LNCaP clone FGC (cell line): ENCODE data around the gene KCNC3.

Experiments used
- DNase-seq: peaks from one replicate; pipeline ENCODE4 v3.0.0-alpha.2; 2011; ENCODE audit warnings: low read depth
- H3K4me3 ChIP-seq: 2 replicates; pipeline ENCODE4 v1.5.1; 2011; ENCODE audit warnings: mild to moderate bottlenecking, low read depth, low read length, control low read depth
- CTCF ChIP-seq: IDR thresholded peaks from 2 replicates; pipeline ENCODE4 v1.5.1; 2012; ENCODE audit warnings: mild to moderate bottlenecking; ENCODE audit not compliant: control insufficient read depth, insufficient read depth; ENCODE audit errors: extremely low read depth

Gene KCNC3

GRCh38 chr19:50266041-50266440, 63.1 kb downstream of the KCNC3 start:
- no peak for TF ChIP-seq CTCF
- no peak for DNase-seq
- H3K4me3 ChIP-seq: no peak overlapping the region

GRCh38 chr19:50264483-50265186, 64.5 kb downstream of the KCNC3 start:
- no peak for DNase-seq
- H3K4me3 ChIP-seq: no peak overlapping the region
- no peak for TF ChIP-seq CTCF

- DNase-seq: no peak
- H3K4me3 ChIP-seq: no peak overlapping the region
- no peak for TF ChIP-seq CTCF
These were observed 66.0 kb downstream of the KCNC3 start for GRCh38 chr19:50263176-50263575.
